CD14-positive monocyte (primary cell): ENCODE results near the gene SUSD4. TPM values are rescaled to one million over a fixed set of nuclear protein-coding genes. Genes with fewer than 3 reads are reported as not detected.

Experiments
- DNase-seq, 3 donors: peaks; one replicate each; pipeline ENCODE4 v3.0.0-alpha.2; 2011 to 2022
- H2AFZ ChIP-seq: 2 replicates; pipeline ENCODE4 v1.6.0; 2012; ENCODE audit warnings: mild to moderate bottlenecking, low read depth, low read length, inconsistent platforms; ENCODE audit not compliant: insufficient read depth, poor library complexity, severe bottlenecking
- H3K27ac ChIP-seq, 2 donors: 1 replicate in 1 of 2; 2 replicates in 1 of 2; pipeline ENCODE4 v1.5.1; 2012 to 2013; ENCODE audit warnings: low read length in 2 of 2, control low read depth in 1 of 2, inconsistent platforms in 1 of 2, low read depth in 1 of 2, mild to moderate bottlenecking in 1 of 2
- H3K27me3 ChIP-seq, 2 donors: one replicate each; pipeline versions ENCODE4 v1.6.0 to v1.6.1; 2011 to 2013; ENCODE audit warnings: low read length in 2 of 2; ENCODE audit not compliant: control insufficient read depth in 2 of 2, insufficient read depth in 2 of 2
- H3K36me3 ChIP-seq, 2 donors: replicated peaks in 1 of 2; 1 replicate in 1 of 2; 2 replicates in 1 of 2; pipeline versions ENCODE4 v1.5.1 to v1.6.1; 2012 to 2013; ENCODE audit warnings: low read length in 2 of 2, control low read depth in 1 of 2, inconsistent platforms in 1 of 2, mild to moderate bottlenecking in 1 of 2; ENCODE audit not compliant: insufficient read depth in 2 of 2, control insufficient read depth in 1 of 2
- H3K4me1 ChIP-seq, 2 donors: 1 replicate in 1 of 2; 2 replicates in 1 of 2; pipeline versions ENCODE4 v1.5.1 to v1.6.1; 2012 to 2013; ENCODE audit warnings: low read length in 2 of 2, control low read depth in 1 of 2, inconsistent platforms in 1 of 2, mild to moderate bottlenecking in 1 of 2, moderate library complexity in 1 of 2; ENCODE audit not compliant: insufficient read depth in 2 of 2, control insufficient read depth in 1 of 2
- H3K4me2 ChIP-seq: replicated peaks from 2 replicates; pipeline ENCODE3; 2012; ENCODE audit warnings: low read length, moderate library complexity, mild to moderate bottlenecking; ENCODE audit not compliant: poor library complexity, severe bottlenecking; ENCODE audit errors: extremely low read depth
- H3K4me3 ChIP-seq, 3 experiments: fragments of 200-600 bp in 1 of 3; sonication (generic) in 1 of 3; replicated peaks in 1 of 3; 1 replicate in 2 of 3; 2 replicates in 1 of 3; pipeline ENCODE4 v1.5.1; 2011 to 2013; ENCODE audit warnings: low read length in 3 of 3, mild to moderate bottlenecking in 3 of 3, control low read depth in 2 of 3, low read depth in 2 of 3, inconsistent platforms in 1 of 3, moderate library complexity in 1 of 3
- H3K79me2 ChIP-seq: 2 replicates; pipeline ENCODE4 v1.6.0; 2012; ENCODE audit warnings: mild to moderate bottlenecking, control low read depth, inconsistent platforms, low read length, moderate library complexity; ENCODE audit not compliant: insufficient read depth
- H3K9ac ChIP-seq: 2 replicates; pipeline ENCODE4 v1.6.0; 2017; ENCODE audit warnings: low read length, mild to moderate bottlenecking; ENCODE audit not compliant: insufficient read depth, poor library complexity, severe bottlenecking
- H3K9me3 ChIP-seq, 2 donors: replicated peaks in 1 of 2; 1 replicate in 1 of 2; 2 replicates in 1 of 2; pipeline versions ENCODE4 v1.5.1 to v1.6.1; 2012 to 2013; ENCODE audit warnings: low read length in 2 of 2, control low read depth in 1 of 2; ENCODE audit not compliant: control insufficient read depth in 1 of 2, insufficient read depth in 1 of 2
- H4K20me1 ChIP-seq: 2 replicates; pipeline ENCODE4 v1.6.0; 2012; ENCODE audit warnings: mild to moderate bottlenecking, low read length, control low read depth, moderate library complexity; ENCODE audit not compliant: insufficient read depth
- H3K27ac Mint-ChIP-seq, 7 donors: one replicate each; pipeline ENCODE4 v1.8.0; 2020; ENCODE audit warnings: mild to moderate bottlenecking in 7 of 7, mixed read lengths in 7 of 7, moderate library complexity in 6 of 7, inconsistent platforms in 2 of 7
- H3K27me3 Mint-ChIP-seq, 3 donors: one replicate each; pipeline ENCODE4 v1.8.0; 2021 to 2022; ENCODE audit warnings: low read depth in 3 of 3, mild to moderate bottlenecking in 3 of 3, mixed read lengths in 3 of 3, moderate library complexity in 3 of 3, inconsistent platforms in 1 of 3
- H3K36me3 Mint-ChIP-seq, 2 donors: one replicate each; pipeline ENCODE4 v1.8.0; 2020; ENCODE audit warnings: mixed read lengths in 2 of 2, inconsistent platforms in 1 of 2, mild to moderate bottlenecking in 1 of 2
- H3K4me1 Mint-ChIP-seq: one replicate; pipeline ENCODE4 v1.8.0; 2020; ENCODE audit warnings: mild to moderate bottlenecking, mixed read lengths
- H3K4me3 Mint-ChIP-seq, 2 donors: one replicate each; pipeline ENCODE4 v1.8.0; 2020; ENCODE audit warnings: mild to moderate bottlenecking in 2 of 2, mixed read lengths in 2 of 2, moderate library complexity in 1 of 2
- H3K9me3 Mint-ChIP-seq, 7 donors: one replicate each; pipeline ENCODE4 v1.8.0; 2020 to 2022; ENCODE audit warnings: mixed read lengths in 7 of 7, mild to moderate bottlenecking in 6 of 7, moderate library complexity in 6 of 7, inconsistent platforms in 2 of 7
- WGBS: methylation state at CpG from one replicate; pipeline ENCODE4 v1.1.5; 2013; ENCODE audit warnings: missing lambda C conversion rate; ENCODE audit not compliant: insufficient coverage; 5-methylcytosine and 5-hydroxymethylcytosine counted together
- intact Hi-C, 2 donors: fragments of 100-400 bp; cut with micrococcal nuclease; formaldehyde crosslinking; loops; one replicate each; pipeline versions ENCODE4 v1.15.0 to v1.15.1; 2023
- polyA plus RNA-seq, 3 donors: library from polyadenylated mRNA; depleted of rRNA in 1 of 3; unstranded in 2 of 3; stranded (reverse) in 1 of 3; fragments of 300-500 nt in 2 of 3; fragments of >200 nt in 1 of 3; fragmentation: Illumina TruSeq in 2 of 3; gene quantifications; 1 replicate in 2 of 3; 2 replicates in 1 of 3; pipeline ENCODE4 v1.2.3, GENCODE V29; 2012 to 2021
- TF ChIP-seq, protein P1 (sequence below): fragments of 200-600 bp; IDR thresholded peaks from one replicate; pipeline ENCODE4 v1.8.0; 2022; ENCODE audit warnings: antibody characterized with exemption, mild to moderate bottlenecking

SUSD4 gene
- polyA plus RNA-seq, 3 donors, result 0.34 to 0.92 (median 0.50) TPM

GRCh38 chr1:223250632-223251015 lies 113.4 kb downstream of the SUSD4 start:
- no peaks in the 10 kb centered on the region for H3K9me3 Mint-ChIP-seq
- intact Hi-C loops, result loop anchor here in 1 of 2 donors (5.0 kb wide), 1 partner anchor 118 kb away; no protein-coding TSS in a partner anchor

DNA sequence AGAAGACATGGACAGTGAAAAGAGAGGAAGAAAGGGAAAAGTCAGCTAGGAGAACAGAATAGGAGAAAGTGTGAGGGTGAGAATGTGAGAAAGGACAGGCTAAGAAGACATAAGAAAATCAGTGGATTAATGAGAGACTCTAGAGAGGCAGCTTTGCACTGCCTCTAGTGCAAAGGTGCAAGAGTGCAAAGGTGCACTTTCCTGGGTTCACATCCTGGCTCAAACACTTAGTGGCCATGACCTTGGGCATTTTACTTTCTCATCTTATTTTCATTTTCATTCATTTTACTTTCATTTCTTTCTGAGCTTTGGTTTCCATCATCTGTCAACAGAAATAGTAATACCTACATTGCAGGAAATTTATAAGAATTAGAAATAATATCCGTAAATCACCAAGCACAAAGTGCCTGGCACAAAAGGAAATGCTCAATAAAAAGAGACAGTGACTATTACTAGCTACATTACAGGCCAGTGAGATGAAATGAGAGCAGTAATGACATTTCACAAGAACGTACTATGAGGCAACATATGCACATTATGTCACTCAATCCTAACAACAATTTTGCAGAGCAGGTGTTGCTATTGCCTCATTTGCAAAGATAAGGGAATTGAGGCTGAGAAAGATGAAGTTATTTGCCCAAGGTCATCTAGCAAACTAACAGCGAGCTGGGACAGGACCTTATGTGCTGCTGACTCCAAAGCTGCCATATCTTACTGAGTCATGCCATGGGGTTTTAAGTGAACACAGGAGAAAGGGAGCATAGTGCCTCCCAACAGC lies 113.9 kb downstream of the SUSD4 start:
- Histone ChIP-seq H3K4me1 (peaks cover 17 to 18% of the 10 kb centered on the region in 2 donors), H3K27me3 (no peaks in the 10 kb centered on the region), H3K27ac (peak overlapping the region in 1 of 2 donors; percentile 17), H3K36me3 (no peaks in the 10 kb centered on the region), H4K20me1 (no peaks in the 10 kb centered on the region), H3K4me3 (no peak overlapping the region), H3K9me3 (no peaks in the 10 kb centered on the region), H3K4me2 (peak overlapping the region; percentile 32), H2AFZ (no peak overlapping the region), H3K79me2 (no peaks in the 10 kb centered on the region), H3K9ac (no peak overlapping the region)
- 50% methylated on average over 1 of the region's 3 CpGs for WGBS
- H3K27ac Mint-ChIP-seq, result peak overlapping the region in 5 of 7 donors; percentile 4 to 25 (median 16)
- H3K9me3 Mint-ChIP-seq, result no peaks in the 10 kb centered on the region
- peaks cover 24% of the 10 kb centered on the region for H3K4me1 Mint-ChIP-seq
- no peaks in the 10 kb centered on the region for H3K36me3 Mint-ChIP-seq
- peak overlapping the region in 1 of 2 donors; percentile 46 for H3K4me3 Mint-ChIP-seq
- H3K27me3 Mint-ChIP-seq, result peaks cover 0 to 12% (median 6%) of the 10 kb centered on the region in 3 donors
- TF ChIP-seq, protein P1, sequence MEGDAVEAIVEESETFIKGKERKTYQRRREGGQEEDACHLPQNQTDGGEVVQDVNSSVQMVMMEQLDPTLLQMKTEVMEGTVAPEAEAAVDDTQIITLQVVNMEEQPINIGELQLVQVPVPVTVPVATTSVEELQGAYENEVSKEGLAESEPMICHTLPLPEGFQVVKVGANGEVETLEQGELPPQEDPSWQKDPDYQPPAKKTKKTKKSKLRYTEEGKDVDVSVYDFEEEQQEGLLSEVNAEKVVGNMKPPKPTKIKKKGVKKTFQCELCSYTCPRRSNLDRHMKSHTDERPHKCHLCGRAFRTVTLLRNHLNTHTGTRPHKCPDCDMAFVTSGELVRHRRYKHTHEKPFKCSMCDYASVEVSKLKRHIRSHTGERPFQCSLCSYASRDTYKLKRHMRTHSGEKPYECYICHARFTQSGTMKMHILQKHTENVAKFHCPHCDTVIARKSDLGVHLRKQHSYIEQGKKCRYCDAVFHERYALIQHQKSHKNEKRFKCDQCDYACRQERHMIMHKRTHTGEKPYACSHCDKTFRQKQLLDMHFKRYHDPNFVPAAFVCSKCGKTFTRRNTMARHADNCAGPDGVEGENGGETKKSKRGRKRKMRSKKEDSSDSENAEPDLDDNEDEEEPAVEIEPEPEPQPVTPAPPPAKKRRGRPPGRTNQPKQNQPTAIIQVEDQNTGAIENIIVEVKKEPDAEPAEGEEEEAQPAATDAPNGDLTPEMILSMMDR, result no peak
- intact Hi-C loops, result loop anchor here (5.0 to 10.0 kb wide), 2 partner anchors 115 to 118 kb away; no protein-coding TSS in a partner anchor
- peak; percentile 25 to 46 (median 46) for DNase-seq

More at GRCh38 chr1:223250632-223251015, 113.4 kb downstream of the SUSD4 start:
- Histone ChIP-seq H3K4me3 (no peak overlapping the region), H3K4me1 (peaks cover 17 to 18% of the 10 kb centered on the region in 2 donors), H3K36me3 (no peaks in the 10 kb centered on the region), H3K4me2 (no peak overlapping the region), H2AFZ (no peak overlapping the region), H3K9ac (no peak overlapping the region), H3K27ac (peak overlapping the region in 1 of 2 donors; percentile 17), H3K79me2 (no peaks in the 10 kb centered on the region), H3K9me3 (no peaks in the 10 kb centered on the region), H3K27me3 (no peaks in the 10 kb centered on the region), H4K20me1 (no peaks in the 10 kb centered on the region)
- peaks cover 24% of the 10 kb centered on the region for H3K4me1 Mint-ChIP-seq
- peak overlapping the region in 3 of 7 donors; percentile 2 to 16 (median 5) for H3K27ac Mint-ChIP-seq
- DNase-seq, result no peak
- TF ChIP-seq, protein P1, result no peak
- no peak overlapping the region for H3K4me3 Mint-ChIP-seq
- H3K27me3 Mint-ChIP-seq, result peaks cover under 1 to 13% (median 4%) of the 10 kb centered on the region in 3 donors
- whole genome bisulfite sequencing, result 100% methylated on average over 5 of the region's 6 CpGs
- no peaks in the 10 kb centered on the region for H3K36me3 Mint-ChIP-seq
